Gastroesophageal sphincter (tissue), 3 donors: Measurements from ENCODE around the gene PDE6A.

Source experiments
- EP300 ChIP-seq: sonication (generic); formaldehyde crosslinking; IDR thresholded peaks from one replicate; pipeline ENCODE4 v1.6.1; 2017; ENCODE audit warnings: antibody characterized with exemption, mild to moderate bottlenecking
- POLR2A ChIP-seq, 2 donors: fragments of 450-650 bp; IDR thresholded peaks; one replicate each; pipeline ENCODE4 v1.6.1; 2017; ENCODE audit warnings: antibody characterized with exemption in 2 of 2, mild to moderate bottlenecking in 2 of 2, moderate library complexity in 1 of 2
- TF ChIP-seq, protein P1 (sequence below), 4 experiments: fragments of 200-600 bp in 2 of 4; fragments of 450-650 bp in 2 of 4; sonication (generic) in 1 of 4; IDR thresholded peaks; one replicate each; pipeline ENCODE4 v1.5.1; 2017 to 2019; ENCODE audit warnings: antibody characterized with exemption in 4 of 4, mild to moderate bottlenecking in 2 of 4, moderate library complexity in 2 of 4

DNA sequence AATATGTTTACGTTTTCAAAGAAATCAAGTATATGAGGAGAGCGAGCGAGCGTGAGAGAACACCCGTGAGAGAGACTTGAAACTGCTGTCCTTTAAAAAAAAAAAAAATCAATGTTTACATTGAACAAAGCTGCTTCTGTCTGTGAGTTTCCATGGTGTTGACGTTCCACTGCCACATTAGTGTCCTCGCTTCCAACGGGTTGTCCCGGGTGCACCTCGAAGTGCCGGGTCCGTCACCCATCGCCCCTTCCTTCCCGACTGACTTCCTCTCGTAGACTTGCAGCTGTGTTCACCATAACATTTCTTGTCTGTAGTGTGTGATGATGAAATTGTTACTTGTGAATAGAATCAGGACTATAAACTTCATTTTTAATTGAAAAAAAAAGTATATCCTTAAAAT lies 97.0 kb downstream of the PDE6A start:
- TF ChIP-seq POLR2A (IDR thresholded peaks at IDR 0.05), result no peak
- no peak for TF ChIP-seq EP300
- TF ChIP-seq, protein P1, sequence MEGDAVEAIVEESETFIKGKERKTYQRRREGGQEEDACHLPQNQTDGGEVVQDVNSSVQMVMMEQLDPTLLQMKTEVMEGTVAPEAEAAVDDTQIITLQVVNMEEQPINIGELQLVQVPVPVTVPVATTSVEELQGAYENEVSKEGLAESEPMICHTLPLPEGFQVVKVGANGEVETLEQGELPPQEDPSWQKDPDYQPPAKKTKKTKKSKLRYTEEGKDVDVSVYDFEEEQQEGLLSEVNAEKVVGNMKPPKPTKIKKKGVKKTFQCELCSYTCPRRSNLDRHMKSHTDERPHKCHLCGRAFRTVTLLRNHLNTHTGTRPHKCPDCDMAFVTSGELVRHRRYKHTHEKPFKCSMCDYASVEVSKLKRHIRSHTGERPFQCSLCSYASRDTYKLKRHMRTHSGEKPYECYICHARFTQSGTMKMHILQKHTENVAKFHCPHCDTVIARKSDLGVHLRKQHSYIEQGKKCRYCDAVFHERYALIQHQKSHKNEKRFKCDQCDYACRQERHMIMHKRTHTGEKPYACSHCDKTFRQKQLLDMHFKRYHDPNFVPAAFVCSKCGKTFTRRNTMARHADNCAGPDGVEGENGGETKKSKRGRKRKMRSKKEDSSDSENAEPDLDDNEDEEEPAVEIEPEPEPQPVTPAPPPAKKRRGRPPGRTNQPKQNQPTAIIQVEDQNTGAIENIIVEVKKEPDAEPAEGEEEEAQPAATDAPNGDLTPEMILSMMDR (IDR thresholded peaks at IDR 0.05), result no peak
